ENCODE measurements around the gene SUMO4.

- no peak for TF ChIP-seq CTCF (IDR thresholded peaks at IDR 0.05)
- TF ChIP-seq POLR2A (IDR thresholded peaks at IDR 0.05; ENCODE audit: low read length) = no peak
- no peak for TF ChIP-seq SREBF2 (IDR thresholded peaks at IDR 0.05)
- TF ChIP-seq, protein P1, sequence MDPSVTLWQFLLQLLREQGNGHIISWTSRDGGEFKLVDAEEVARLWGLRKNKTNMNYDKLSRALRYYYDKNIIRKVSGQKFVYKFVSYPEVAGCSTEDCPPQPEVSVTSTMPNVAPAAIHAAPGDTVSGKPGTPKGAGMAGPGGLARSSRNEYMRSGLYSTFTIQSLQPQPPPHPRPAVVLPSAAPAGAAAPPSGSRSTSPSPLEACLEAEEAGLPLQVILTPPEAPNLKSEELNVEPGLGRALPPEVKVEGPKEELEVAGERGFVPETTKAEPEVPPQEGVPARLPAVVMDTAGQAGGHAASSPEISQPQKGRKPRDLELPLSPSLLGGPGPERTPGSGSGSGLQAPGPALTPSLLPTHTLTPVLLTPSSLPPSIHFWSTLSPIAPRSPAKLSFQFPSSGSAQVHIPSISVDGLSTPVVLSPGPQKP (IDR thresholded peaks at IDR 0.05; ENCODE audit: low read depth, low read length) = no peak
- TF ChIP-seq, protein P2, sequence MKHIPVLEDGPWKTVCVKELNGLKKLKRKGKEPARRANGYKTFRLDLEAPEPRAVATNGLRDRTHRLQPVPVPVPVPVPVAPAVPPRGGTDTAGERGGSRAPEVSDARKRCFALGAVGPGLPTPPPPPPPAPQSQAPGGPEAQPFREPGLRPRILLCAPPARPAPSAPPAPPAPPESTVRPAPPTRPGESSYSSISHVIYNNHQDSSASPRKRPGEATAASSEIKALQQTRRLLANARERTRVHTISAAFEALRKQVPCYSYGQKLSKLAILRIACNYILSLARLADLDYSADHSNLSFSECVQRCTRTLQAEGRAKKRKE (CRISPR knock-in tag; IDR thresholded peaks at IDR 0.05; ENCODE audit: low read depth) = no peak
- TF ChIP-seq FOXS1 (CRISPR knock-in tag; IDR thresholded peaks at IDR 0.05) = no peak
- TF ChIP-seq RAD21 (conservative IDR thresholded peaks at IDR 0.05 in 1 of 2, IDR thresholded peaks at IDR 0.05 in 1 of 2) = no peak
These were observed 50.0 kb downstream of the SUMO4 start for GRCh38 chr6:149449831-149450678.

Data from A549 (cell line).